ENCODE measurements around the gene RPLP2.

RPLP2 gene

GRCh38 chr11:843818-844692, 34.3 kb downstream of the RPLP2 start (continued):
- TF ChIP-seq ZFHX2 (tag by site-specific recombination; conservative IDR thresholded peaks at IDR 0.05) (no peak), ZFP37 (tag by site-specific recombination; IDR thresholded peaks at IDR 0.05) (no peak), ZNF664 (tag by site-specific recombination; IDR thresholded peaks at IDR 0.05) (no peak), REPIN1 (tag by site-specific recombination; IDR thresholded peaks at IDR 0.05; ENCODE audit: low read depth) (no peak), ZNF274 (IDR thresholded peaks at IDR 0.05; ENCODE audit: low read length) (no peak), ZNF274 (tag by site-specific recombination; IDR thresholded peaks at IDR 0.05; ENCODE audit: borderline replicate concordance) (no peak), ZBTB49 (tag by site-specific recombination; IDR thresholded peaks at IDR 0.05; ENCODE audit: low read depth) (no peak), ZNF518A (tag by site-specific recombination; conservative IDR thresholded peaks at IDR 0.05; ENCODE audit: low read depth) (no peak), OSR2 (tag by site-specific recombination; IDR thresholded peaks at IDR 0.05) (no peak), ZNF280C (tag by site-specific recombination; IDR thresholded peaks at IDR 0.05) (no peak), ZNF416 (tag by site-specific recombination; IDR thresholded peaks at IDR 0.05) (no peak), ZNF341 (tag by site-specific recombination; IDR thresholded peaks at IDR 0.05; ENCODE audit: low read depth) (0 out of 2 replicates have a peak, but pooled peaks have one; percentile 18), ZBTB7A (tag by site-specific recombination; IDR thresholded peaks at IDR 0.05; ENCODE audit: low read depth) (no peak), ZSCAN4 (tag by site-specific recombination; IDR thresholded peaks at IDR 0.05) (no peak), ZNF214 (tag by site-specific recombination; IDR thresholded peaks at IDR 0.05; ENCODE audit: borderline replicate concordance) (no peak)

Data from HEK293 (cell line).